AG10803 (cell line): ENCODE measurements around the gene SPEM1.
A peak's percentile ranks its signal among the peaks of the same experiment; 100 is the strongest.

Experiments used
- DNase-seq: peaks from one replicate; pipeline ENCODE4 v3.0.0; 2010; ENCODE audit warnings: low read depth
- H3K4me3 ChIP-seq: 2 replicates; pipeline ENCODE4 v1.5.1; 2011; ENCODE audit warnings: mild to moderate bottlenecking, low read length, control low read depth
- CTCF ChIP-seq: conservative IDR thresholded peaks from 2 replicates; pipeline ENCODE4 v1.5.1; 2011; ENCODE audit warnings: mild to moderate bottlenecking, low read length, control low read depth, inconsistent platforms

The SPEM1 gene

GRCh38 chr17:7411427-7411750, 8.7 kb upstream of the SPEM1 start:
- TF ChIP-seq CTCF, result no peak
- no peak overlapping the region for H3K4me3 ChIP-seq
- no peak for DNase-seq

- peak; percentile 56 for DNase-seq
- TF ChIP-seq CTCF, result no peak
- H3K4me3 ChIP-seq, result no peak overlapping the region
Measured at GRCh38 chr17:7413346-7413985, 6.7 kb upstream of the SPEM1 start.

GRCh38 chr17:7414837-7415236, 5.3 kb upstream of the SPEM1 start:
- DNase-seq, result no peak
- H3K4me3 ChIP-seq, result no peak overlapping the region
- TF ChIP-seq CTCF, result no peak

GRCh38 chr17:7415784-7416183, 4.3 kb upstream of the SPEM1 start:
- DNase-seq, result no peak
- no peak for TF ChIP-seq CTCF
- H3K4me3 ChIP-seq, result no peak overlapping the region

GRCh38 chr17:7416323-7416722, 3.8 kb upstream of the SPEM1 start:
- H3K4me3 ChIP-seq, result no peak overlapping the region
- no peak for DNase-seq
- TF ChIP-seq CTCF, result no peak

GRCh38 chr17:7417056-7417655, 3.0 kb upstream of the SPEM1 start:
- H3K4me3 ChIP-seq, result no peak overlapping the region
- no peak for DNase-seq
- TF ChIP-seq CTCF, result no peak

- TF ChIP-seq CTCF, result no peak
Measured at GRCh38 chr17:7418472-7419152, 1.5 kb upstream of the SPEM1 start.

More at GRCh38 chr17:7418472-7419152, 1.5 kb upstream of the SPEM1 start:
- H3K4me3 ChIP-seq, result no peak overlapping the region
- no peak for DNase-seq
